ENCODE measurements around the gene MARK4.

DNA sequence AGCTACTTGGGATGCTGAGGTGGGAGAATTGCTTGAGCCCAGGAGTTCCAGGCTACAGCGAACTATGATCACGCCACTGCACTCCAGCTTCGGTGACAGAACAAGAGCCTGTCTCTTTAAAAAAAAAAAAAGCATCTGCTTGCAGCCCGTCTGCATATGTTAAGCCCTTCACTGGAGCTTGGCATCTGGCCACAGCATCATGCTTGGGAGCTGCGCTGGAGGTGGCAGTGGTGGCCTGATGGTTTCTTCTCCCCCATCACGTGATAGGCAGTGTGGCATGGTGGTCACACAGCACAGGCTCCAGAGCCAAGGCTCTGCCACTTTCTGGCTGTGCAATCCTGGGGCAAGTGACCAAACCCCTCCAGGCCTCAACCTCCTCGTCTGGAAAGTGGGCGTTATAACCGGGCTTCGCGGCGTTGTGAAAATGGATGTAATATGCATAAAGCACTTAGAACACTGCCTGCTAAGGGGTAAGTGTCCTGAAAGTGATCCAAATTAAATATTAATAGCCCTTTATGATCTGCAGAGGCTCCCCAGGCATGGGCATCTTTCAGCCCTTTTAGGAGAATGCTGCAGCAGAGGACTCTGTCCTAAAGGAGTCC is 24.4 kb downstream of the MARK4 start:
- TF ChIP-seq, protein P1, sequence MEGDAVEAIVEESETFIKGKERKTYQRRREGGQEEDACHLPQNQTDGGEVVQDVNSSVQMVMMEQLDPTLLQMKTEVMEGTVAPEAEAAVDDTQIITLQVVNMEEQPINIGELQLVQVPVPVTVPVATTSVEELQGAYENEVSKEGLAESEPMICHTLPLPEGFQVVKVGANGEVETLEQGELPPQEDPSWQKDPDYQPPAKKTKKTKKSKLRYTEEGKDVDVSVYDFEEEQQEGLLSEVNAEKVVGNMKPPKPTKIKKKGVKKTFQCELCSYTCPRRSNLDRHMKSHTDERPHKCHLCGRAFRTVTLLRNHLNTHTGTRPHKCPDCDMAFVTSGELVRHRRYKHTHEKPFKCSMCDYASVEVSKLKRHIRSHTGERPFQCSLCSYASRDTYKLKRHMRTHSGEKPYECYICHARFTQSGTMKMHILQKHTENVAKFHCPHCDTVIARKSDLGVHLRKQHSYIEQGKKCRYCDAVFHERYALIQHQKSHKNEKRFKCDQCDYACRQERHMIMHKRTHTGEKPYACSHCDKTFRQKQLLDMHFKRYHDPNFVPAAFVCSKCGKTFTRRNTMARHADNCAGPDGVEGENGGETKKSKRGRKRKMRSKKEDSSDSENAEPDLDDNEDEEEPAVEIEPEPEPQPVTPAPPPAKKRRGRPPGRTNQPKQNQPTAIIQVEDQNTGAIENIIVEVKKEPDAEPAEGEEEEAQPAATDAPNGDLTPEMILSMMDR (IDR thresholded peaks at IDR 0.05; ENCODE audit: low read depth, low read length, missing input control), result no peak
- no peak for TF ChIP-seq FOXA1 (IDR thresholded peaks at IDR 0.05)

All from liver (tissue), 2 donors.